Left ventricle myocardium inferior (tissue), 1 donor: ENCODE measurements around the gene CACNA1G. TPM values are rescaled to one million over a fixed set of nuclear protein-coding genes. Genes with fewer than 3 reads are reported as not detected.

Source experiments
- DNase-seq: peaks from one replicate; pipeline ENCODE4 v3.0.0-alpha.2; 2020
- H3K27ac ChIP-seq: fragments of 200-600 bp; replicated peaks from 2 replicates; pipeline ENCODE4 v1.8.0; 2021
- H3K27me3 ChIP-seq: fragments of 200-600 bp; 2 replicates; pipeline ENCODE4 v1.8.0; 2021; ENCODE audit warnings: low read depth
- H3K36me3 ChIP-seq: fragments of 200-600 bp; 2 replicates; pipeline ENCODE4 v1.8.0; 2021
- H3K4me1 ChIP-seq: fragments of 200-600 bp; 2 replicates; pipeline ENCODE4 v1.8.0; 2021
- H3K4me3 ChIP-seq: fragments of 200-600 bp; 2 replicates; pipeline ENCODE4 v1.8.0; 2021; ENCODE audit warnings: mild to moderate bottlenecking, moderate library complexity
- H3K9me3 ChIP-seq: fragments of 200-600 bp; replicated peaks from 2 replicates; pipeline ENCODE4 v1.8.0; 2021
- CTCF ChIP-seq: fragments of 200-600 bp; IDR thresholded peaks from 2 replicates; pipeline ENCODE4 v1.8.0; 2021; ENCODE audit warnings: antibody characterized with exemption, mild to moderate bottlenecking, borderline replicate concordance
- intact Hi-C: fragments of 100-400 bp; cut with micrococcal nuclease; formaldehyde crosslinking; loops from one replicate; pipeline ENCODE4 v1.11.0; 2022
- total RNA-seq: library from RNA; stranded (reverse); fragmentation: NEBNext Ultra II Directional; extraction: Animal tissue kit (Norgen Biotek cat#: 25700); gene quantifications from one replicate; pipeline ENCODE4 v1.2.1, GENCODE V29; 2021
- donor health status: DM: no; HTN: yes; CAD: no; lungs with severe emphysema.

The CACNA1G gene
- total RNA-seq, 1 donor from 2014 or later: 0.58 TPM

DNA sequence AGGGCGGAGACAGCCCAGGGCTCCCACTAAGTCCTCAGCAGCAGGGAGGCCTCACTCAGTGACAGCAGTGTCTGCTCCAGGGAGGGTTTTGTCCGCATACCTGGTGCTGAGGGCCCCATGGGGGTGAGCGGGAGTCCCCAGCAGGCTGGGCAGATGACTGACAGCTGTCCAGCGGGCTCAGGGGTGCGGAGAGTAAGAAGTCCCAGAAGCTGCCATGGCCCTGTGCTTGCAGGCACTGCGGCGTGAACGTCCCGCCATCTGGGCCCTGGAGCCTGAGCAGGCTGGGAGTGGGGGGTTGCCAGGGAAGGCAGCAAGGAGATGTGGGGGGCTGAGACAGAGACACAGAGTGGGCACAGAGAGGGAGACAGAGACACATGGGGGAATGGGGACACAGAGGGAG, 20.1 kb downstream of the CACNA1G start:
- Histone ChIP-seq H3K4me3 (no peak overlapping the region), H3K27ac (no peak overlapping the region), H3K36me3 (no peaks in the 10 kb centered on the region), H3K4me1 (peaks cover 29% of the 10 kb centered on the region), H3K27me3 (peaks cover 9% of the 10 kb centered on the region), H3K9me3 (no peaks in the 10 kb centered on the region)
- no peak for TF ChIP-seq CTCF
- no peak for DNase-seq
- intact Hi-C loops: no loop called here

GRCh38 chr17:50581316-50581715, 20.8 kb downstream of the CACNA1G start:
- Histone ChIP-seq H3K27me3 (peaks cover 9% of the 10 kb centered on the region), H3K4me1 (peaks cover 32% of the 10 kb centered on the region), H3K36me3 (no peaks in the 10 kb centered on the region), H3K4me3 (no peak overlapping the region), H3K9me3 (no peaks in the 10 kb centered on the region), H3K27ac (no peak overlapping the region)
- DNase-seq: no peak
- intact Hi-C loops: no loop called here
- TF ChIP-seq CTCF: no peak

DNA sequence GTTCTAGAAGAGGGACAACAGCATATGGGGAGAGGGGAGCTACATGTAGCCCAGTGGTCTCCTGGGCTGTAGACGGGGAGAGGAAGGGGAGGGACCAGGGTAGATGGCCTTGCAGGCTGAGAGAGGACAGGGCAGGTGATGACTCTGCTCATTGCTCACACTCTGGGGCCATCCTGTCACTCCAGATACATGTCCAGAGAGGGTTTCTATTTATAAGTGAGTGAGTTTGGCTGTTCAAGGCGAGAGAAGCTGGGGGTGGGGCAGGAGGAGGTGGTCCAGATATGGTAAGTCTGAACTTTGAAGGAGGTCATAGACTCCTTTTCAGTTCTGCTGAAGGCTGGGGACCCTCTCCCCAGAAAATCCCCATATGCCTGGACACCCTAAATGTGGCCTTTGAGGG, 22.2 kb downstream of the CACNA1G start:
- peaks cover 37% of the 10 kb centered on the region for H3K4me1 ChIP-seq
- no peaks in the 10 kb centered on the region for H3K36me3 ChIP-seq
- H3K27me3 ChIP-seq: peaks cover 9% of the 10 kb centered on the region
- peak overlapping the region; percentile 81 for H3K27ac ChIP-seq
- peak; percentile 50 for DNase-seq
- no peak overlapping the region for H3K4me3 ChIP-seq
- intact Hi-C loops: no loop called here
- TF ChIP-seq CTCF: no peak
- no peaks in the 10 kb centered on the region for H3K9me3 ChIP-seq

GRCh38 chr17:50583641-50584040, 23.1 kb downstream of the CACNA1G start:
- intact Hi-C loops: no loop called here
- peak overlapping the region; percentile 81 for H3K27ac ChIP-seq
- no peaks in the 10 kb centered on the region for H3K9me3 ChIP-seq
- TF ChIP-seq CTCF: no peak
- peak overlapping the region; percentile 48 for H3K4me3 ChIP-seq
- peaks cover 43% of the 10 kb centered on the region for H3K4me1 ChIP-seq
- H3K27me3 ChIP-seq: peaks cover 9% of the 10 kb centered on the region
- no peaks in the 10 kb centered on the region for H3K36me3 ChIP-seq
- DNase-seq: peak; percentile 58

DNA sequence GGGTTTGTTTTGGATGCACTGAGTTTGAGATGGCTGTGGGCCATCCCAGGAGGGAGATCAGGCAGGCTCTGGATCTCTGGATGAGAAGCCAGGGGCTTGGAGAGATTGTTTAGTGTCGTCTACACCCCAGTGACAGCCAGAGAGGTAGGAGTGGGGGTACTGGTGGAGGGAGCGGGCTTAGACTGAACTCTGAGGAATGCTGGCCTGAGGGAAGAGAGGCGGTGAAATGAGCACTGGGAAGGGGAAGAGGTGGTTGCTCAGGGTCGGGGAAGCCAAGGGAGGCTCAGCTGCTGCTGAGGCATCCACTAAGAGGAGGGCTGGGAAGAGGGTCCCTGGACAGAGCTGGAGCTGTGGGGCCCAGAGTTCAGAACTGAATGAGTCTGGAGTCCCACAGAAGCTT, 23.6 kb downstream of the CACNA1G start:
- peaks cover 6% of the 10 kb centered on the region for H3K27me3 ChIP-seq
- no peak for TF ChIP-seq CTCF
- intact Hi-C loops: no loop called here
- H3K4me3 ChIP-seq: peak overlapping the region; percentile 48
- H3K36me3 ChIP-seq: no peaks in the 10 kb centered on the region
- H3K4me1 ChIP-seq: peaks cover 47% of the 10 kb centered on the region
- no peaks in the 10 kb centered on the region for H3K9me3 ChIP-seq
- DNase-seq: no peak
- peak overlapping the region; percentile 81 for H3K27ac ChIP-seq

GRCh38 chr17:50584749-50585148, 24.2 kb downstream of the CACNA1G start:
- no peaks in the 10 kb centered on the region for H3K27me3 ChIP-seq
- DNase-seq: no peak
- no peaks in the 10 kb centered on the region for H3K36me3 ChIP-seq
- H3K27ac ChIP-seq: peak overlapping the region; percentile 81
- intact Hi-C loops: no loop called here
- peak overlapping the region; percentile 48 for H3K4me3 ChIP-seq
- no peak for TF ChIP-seq CTCF
- H3K4me1 ChIP-seq: peaks cover 54% of the 10 kb centered on the region
- no peaks in the 10 kb centered on the region for H3K9me3 ChIP-seq
